ENCODE measurements around the gene ADCYAP1R1.

GRCh38 chr7:31073326-31074119 lies 21.4 kb downstream of the ADCYAP1R1 start:
- no peak for TF ChIP-seq CTCF (IDR thresholded peaks at IDR 0.05; ENCODE audit: low read depth, low read length)
- TF ChIP-seq EZH2phosphoT487 (IDR thresholded peaks at IDR 0.05; ENCODE audit: low read depth), result no peak

Measured in OCI-LY3 (cell line).